Tongue (tissue), 2 donors: ENCODE results near the gene SPATA31D3. TPM values are rescaled to one million over a fixed set of nuclear protein-coding genes. Genes with fewer than 3 reads are reported as not detected.
"Not testable (repeated sequence)": the region's sequence is repeated elsewhere in the genome, so short reads cannot be mapped to it uniquely, and the experiment has no call there.

ENCODE experiments used
- DNase-seq: peaks from one replicate; pipeline ENCODE4 v3.0.0-alpha.2; 2015
- total RNA-seq: library from RNA; depleted of rRNA; stranded (reverse); fragments of >200 nt; gene quantifications from one replicate; pipeline ENCODE4 v1.2.3, GENCODE V29; 2014

Gene SPATA31D3
- total RNA-seq, 1 donor from 2014 or later: not detected

DNA sequence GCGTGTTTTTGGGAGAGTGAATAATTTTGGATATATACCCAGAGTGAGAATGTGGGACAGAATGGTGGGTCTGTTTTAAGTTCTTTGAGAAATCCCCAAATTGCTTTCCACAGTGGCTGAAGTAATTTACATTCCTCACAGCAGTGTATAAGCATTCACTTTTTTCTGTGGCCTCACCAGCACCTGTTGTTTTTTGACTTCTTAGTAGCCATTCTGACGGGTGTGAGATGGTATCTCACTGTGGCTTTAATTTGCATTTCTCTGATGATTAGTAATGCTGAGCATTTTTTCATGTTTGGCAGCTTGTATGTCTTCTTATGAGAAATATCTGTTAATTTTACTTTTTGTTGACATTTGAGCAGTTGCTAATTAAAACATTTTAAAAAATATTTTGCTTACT, 35.9 kb downstream of the SPATA31D3 start:
- no peak for DNase-seq

DNA sequence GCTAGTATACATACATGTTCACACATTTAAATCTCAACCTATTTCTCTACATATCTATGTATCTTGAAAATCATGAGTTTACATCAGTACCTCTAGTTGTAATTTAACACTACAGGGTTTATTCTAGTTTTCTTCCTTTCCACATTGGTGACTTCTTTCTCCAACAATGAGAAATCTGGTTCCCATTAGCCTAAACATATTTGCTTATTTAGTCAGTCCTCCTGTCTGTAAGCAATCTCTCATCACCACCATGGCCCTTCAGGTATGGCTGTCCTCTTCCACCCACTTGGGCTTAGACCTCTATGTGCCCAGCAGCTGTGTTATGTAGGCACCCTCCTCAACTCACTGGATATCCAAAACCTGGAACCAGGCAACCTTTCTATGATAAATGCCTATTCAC, 37.3 kb downstream of the SPATA31D3 start:
- DNase-seq: no peak

DNA sequence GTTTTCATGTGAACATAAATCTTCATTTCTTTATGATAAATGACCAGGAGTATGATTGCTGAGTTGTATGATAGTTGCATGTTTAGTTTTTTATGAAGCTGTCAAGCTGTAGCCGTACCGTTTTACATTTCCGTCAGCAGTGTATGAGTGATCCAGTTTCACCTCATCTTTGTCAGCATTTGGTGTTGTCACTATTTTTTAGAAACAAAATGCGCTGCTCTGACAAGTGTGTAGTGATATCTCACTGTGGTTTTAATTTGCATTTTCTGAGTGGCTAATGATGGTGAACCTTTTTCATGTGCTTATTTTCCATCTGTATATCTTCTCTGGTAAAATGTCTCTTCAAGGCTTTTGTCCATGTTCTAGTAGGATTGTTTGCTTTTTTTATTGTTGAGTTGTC, 38.6 kb downstream of the SPATA31D3 start:
- no peak for DNase-seq

DNA sequence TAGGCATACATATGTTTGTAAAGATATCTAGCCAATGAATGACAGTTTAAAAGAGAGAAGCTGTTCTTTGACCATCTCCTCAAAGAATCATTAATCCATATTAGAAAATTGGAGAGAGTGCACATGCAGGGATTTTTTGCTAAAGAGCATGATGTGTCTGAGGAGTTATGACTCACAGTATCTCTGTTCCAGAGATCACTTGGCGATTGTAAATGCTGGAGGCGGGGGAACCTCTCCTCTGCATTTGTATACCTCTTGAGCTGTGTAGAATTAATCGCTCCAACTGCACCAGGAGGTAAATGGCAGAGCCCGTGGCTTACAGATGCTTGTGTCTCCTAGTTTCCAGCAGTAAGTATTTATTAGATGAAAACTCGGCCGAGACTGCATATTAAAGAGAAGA, 41.6 kb downstream of the SPATA31D3 start:
- DNase-seq: no peak

DNA sequence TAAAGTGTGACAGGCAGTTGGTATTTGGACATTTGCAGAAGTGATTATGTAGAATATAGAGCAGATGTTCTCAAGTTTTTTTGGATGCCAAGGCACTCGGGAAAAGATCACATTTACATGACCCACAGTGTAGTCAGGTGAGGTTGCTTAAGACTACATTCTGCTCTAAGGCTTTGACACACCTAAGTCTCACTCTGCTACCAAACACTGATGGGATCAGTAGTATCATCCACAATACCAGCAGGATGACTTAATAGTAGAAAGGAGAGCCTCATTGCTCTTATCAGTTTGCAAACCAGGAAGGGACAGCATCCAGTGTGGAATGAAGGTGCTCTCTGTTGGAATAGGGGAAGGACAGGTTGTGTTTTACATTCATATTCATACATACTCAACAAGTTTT, 42.8 kb downstream of the SPATA31D3 start:
- no peak for DNase-seq

DNA sequence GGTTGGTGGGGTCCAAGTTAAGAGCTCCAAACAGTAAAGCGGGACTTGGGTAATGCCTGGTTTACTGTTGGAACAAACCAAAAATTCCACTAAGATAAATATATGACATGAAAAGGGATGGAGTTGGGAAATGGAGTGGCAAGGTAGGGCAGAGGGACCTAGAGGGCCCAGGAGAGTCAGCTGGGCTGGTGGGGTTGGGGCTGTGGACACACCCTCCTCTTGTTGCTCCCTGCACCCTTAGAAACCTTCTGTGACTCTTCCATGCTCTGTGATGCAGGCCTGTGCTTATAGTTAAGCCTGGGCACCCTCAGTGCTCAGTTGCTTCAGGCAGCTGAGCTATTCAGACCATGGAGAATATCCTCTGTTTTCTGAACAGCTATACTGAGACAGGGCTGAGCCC, 45.2 kb downstream of the SPATA31D3 start, which contains the start of gene SPATA31D1:
TSS of gene SPATA31D1 (plus strand) at position 301 of the 400 bp plus-strand sequence. CDS start at position 348, 47 bp downstream.
- DNase-seq: not testable (repeated sequence)

DNA sequence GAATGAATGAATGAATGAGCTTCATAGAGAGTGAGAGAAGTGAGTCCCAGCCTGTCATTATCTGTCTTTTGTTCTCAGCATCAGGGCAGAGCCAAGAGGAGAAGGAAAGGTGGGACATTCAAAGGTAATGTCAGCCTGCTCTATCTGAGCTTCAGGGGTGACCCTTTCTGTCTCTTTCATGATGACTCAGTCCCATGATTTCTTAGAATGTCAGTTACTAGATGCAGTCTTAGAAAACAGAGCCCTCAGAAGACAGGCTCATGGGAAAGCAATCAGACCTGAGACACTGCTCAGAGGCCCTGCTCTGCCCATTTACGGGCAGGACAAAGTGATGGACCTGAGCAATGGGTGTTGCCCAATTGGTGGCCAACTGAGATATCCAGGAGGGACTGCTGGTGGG, 46.4 kb downstream of the SPATA31D3 start:
- DNase-seq: no peak

DNA sequence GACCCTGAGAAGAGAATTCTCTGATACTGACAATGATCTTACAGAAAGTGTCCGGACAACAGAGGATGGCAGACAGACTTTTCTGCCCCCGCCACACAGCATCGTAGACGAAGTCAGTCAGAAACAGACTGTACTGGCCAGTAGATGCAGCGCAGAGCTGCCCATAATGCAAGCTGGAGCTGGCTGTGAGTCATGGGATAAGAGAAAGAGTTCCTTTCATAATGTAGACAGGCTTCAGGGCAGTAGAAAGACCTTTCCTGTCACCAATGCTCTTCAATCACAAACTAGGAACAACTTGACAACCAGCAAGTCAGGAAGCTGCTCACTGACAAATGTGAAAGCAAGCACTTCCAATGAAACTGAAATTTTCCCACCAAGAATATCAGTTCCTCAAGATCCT, 50.4 kb downstream of the SPATA31D3 start:
- no peak for DNase-seq

Other genes with a start within 250 kb of the SPATA31D3 start
- gene SPATA31D4, start 15.1 kb upstream of the SPATA31D3 start, total RNA-seq: not detected
- not detected for gene SPATA31D1, start 45.3 kb downstream of the SPATA31D3 start, total RNA-seq